ENCODE data around the gene HPF1. TPM values are rescaled to one million over a fixed set of nuclear protein-coding genes. Genes with fewer than 3 reads are reported as not detected.

Gene HPF1
- total and polyA plus RNA-seq, 2 of the 8 experiments (the other 6 are each of a cell fraction or from before 2014, with no cell fraction given) = 14.1 to 32.5 TPM

DNA sequence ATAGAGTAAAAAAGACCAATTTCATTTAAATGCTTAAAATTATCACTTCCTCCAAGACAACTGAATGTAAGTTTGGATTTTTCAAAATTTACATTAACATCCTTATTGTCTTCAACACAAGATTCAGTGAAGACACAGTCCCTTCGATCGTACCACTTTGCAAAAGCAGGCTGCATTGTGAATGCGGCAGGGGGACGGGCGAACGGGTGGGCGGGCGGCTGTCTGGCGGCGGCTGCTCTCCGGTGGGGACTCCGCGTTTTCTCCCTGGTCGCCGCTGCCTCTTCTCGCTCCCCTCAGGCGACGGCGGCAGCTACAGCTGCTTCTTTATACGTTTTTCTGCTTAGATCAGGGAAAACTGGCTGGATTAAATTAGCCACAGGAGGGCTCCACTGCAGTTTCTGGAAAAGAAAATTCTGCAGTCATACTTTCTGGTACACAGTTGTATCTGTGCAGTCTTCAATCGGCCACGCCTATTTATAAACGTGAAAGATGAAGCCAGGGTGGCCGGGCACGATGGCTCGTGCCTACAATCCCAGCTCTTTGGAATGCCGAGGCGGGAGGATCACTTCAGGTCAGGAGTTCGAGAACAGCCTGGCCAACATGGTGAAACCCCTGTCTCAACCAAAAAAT is 33.9 kb upstream of the HPF1 start:
- Histone ChIP-seq H3K9ac (replicated peaks in 1 of 4; ENCODE audit: extremely low read depth in 1 of 4, low read depth in 3 of 4, low read length in 3 of 4) (no peak overlapping the region), H3K36me3 (ENCODE audit: control insufficient read depth in 2 of 4, insufficient read depth in 4 of 4, low read length in 3 of 4) (no peaks in the 10 kb centered on the region), H3K18ac (ENCODE audit: extremely low read depth, low read length) (no peak overlapping the region), H3K56ac (replicated peaks; ENCODE audit: insufficient read length, low read depth, low read length) (no peak overlapping the region), H2AFZ (ENCODE audit: low read length) (peak overlapping the region; percentile 69; the same call in 1 of the 2 replicates), H3K4me2 (ENCODE audit: insufficient read depth in 1 of 2, low read depth in 2 of 2, low read length in 2 of 2) (peak overlapping the region; percentile 58 to 71), H2BK120ac (replicated peaks; ENCODE audit: low read depth, low read length) (no peak overlapping the region), H3K23me2 (ENCODE audit: low read depth, low read length) (0 out of 2 replicates have a peak, but pooled peaks cover 1% of the 10 kb centered on the region), H4K91ac (replicated peaks; ENCODE audit: insufficient read length, low read length) (no peak overlapping the region), H3K79me2 (ENCODE audit: control insufficient read depth in 1 of 2, insufficient read depth in 2 of 2, low read length in 2 of 2) (no peaks in the 10 kb centered on the region), H2BK20ac (ENCODE audit: low read length) (no peak overlapping the region), H3K27me3 (replicated peaks in 1 of 4; ENCODE audit: control insufficient read depth in 3 of 4, extremely low read depth in 1 of 4, insufficient read depth in 3 of 4, low read length in 3 of 4) (peaks cover 0 to 6% (median 0%) of the 10 kb centered on the region in 4 experiments; a peak in 3 of 7 replicates), H3K4ac (replicated peaks; ENCODE audit: insufficient read length, low read depth, low read length) (no peak overlapping the region), H3K4me1 (replicated peaks in 1 of 4; ENCODE audit: control insufficient read depth in 3 of 4, insufficient read depth in 4 of 4, low read length in 3 of 4) (no peaks in the 10 kb centered on the region; a peak in 1 of 7 replicates), H2BK12ac (ENCODE audit: low read depth, low read length) (no peak overlapping the region), H4K20me1 (replicated peaks in 1 of 2; ENCODE audit: control insufficient read depth in 1 of 2, insufficient read depth in 2 of 2, low read length in 2 of 2) (no peaks in the 10 kb centered on the region), H2BK15ac (ENCODE audit: low read length) (no peak overlapping the region), H4K8ac (ENCODE audit: extremely low read depth, insufficient read depth, low read length) (peak overlapping the region; percentile 22; the same call in 1 of the 2 replicates), H3K23ac (ENCODE audit: insufficient read length) (no peak overlapping the region), H3K9me3 (ENCODE audit: insufficient read depth in 2 of 2, low read depth in 1 of 2, low read length in 1 of 2) (no peaks in the 10 kb centered on the region), H3K4me3 (ENCODE audit: extremely low read depth in 1 of 4, insufficient read depth in 2 of 4, low read depth in 3 of 4, low read length in 4 of 4) (peak overlapping the region; percentile 25 to 49 (median 29); a peak in 5 of 8 replicates), H2AK5ac (ENCODE audit: low read depth, low read length) (no peak overlapping the region), H3K14ac (ENCODE audit: insufficient read length) (no peak overlapping the region), H4K5ac (ENCODE audit: insufficient read length, low read depth, low read length) (no peak overlapping the region), H3K79me1 (ENCODE audit: low read depth, low read length) (no peaks in the 10 kb centered on the region), H3K27ac (ENCODE audit: low read depth, low read length) (no peak overlapping the region), H2BK5ac (ENCODE audit: low read depth, low read length) (no peak overlapping the region)
- 19% methylated on average over 27 of the region's 29 CpGs; no CpG with 5 or more reads in 1 of the 2 experiments for WGBS, 2 experiments (ENCODE audit: extremely low coverage in 1 of 2, insufficient coverage in 1 of 2, insufficient read length in 1 of 2, insufficient replicate concordance in 2 of 2, low coverage in 1 of 2, low lambda C conversion rate in 2 of 2, missing lambda C conversion rate in 1 of 2)
- ChIA-PET POLR2A (ENCODE audit: partially characterized antibody) (no interaction called here), CTCF (ENCODE audit: partially characterized antibody) (interaction anchor here (1.2 to 2.2 kb wide), 7 partner anchors 13 to 301 kb away, joined by 3 to 14 read pairs (median 5); partner anchors contain the start of gene NEK1)
- DNase-seq (ENCODE audit: low read depth in 1 of 2, low spot score in 2 of 2) (peak; percentile 17 to 66), FAIRE-seq (no peak)
- TF ChIP-seq EGR1 (IDR thresholded peaks at IDR 0.05; ENCODE audit: borderline replicate concordance, low read depth, low read length) (0 out of 2 replicates have a peak, but pooled peaks have one; percentile 8), SUZ12 (IDR thresholded peaks at IDR 0.05; ENCODE audit: low read length) (no peak), RBBP5 (IDR thresholded peaks at IDR 0.05; ENCODE audit: borderline replicate concordance, low read depth, low read length) (no peak), POLR2AphosphoS5 (IDR thresholded peaks at IDR 0.05; ENCODE audit: low read depth, low read length) (no peak), HDAC2 (IDR thresholded peaks at IDR 0.05; ENCODE audit: borderline replicate concordance in 1 of 2, low read depth in 2 of 2, low read length in 2 of 2) (no peak), CBX5 (IDR thresholded peaks at IDR 0.05; ENCODE audit: low read depth, low read length) (no peak), CHD1 (IDR thresholded peaks at IDR 0.05; ENCODE audit: low read depth, low read length) (no peak), SP4 (IDR thresholded peaks at IDR 0.05; ENCODE audit: low read length) (no peak), NRF1 (IDR thresholded peaks at IDR 0.05; ENCODE audit: low read depth, low read length) (no peak), EP300 (IDR thresholded peaks at IDR 0.05; ENCODE audit: borderline replicate concordance in 1 of 2, low read depth in 2 of 2, low read length in 2 of 2) (no peak), RFX5 (IDR thresholded peaks at IDR 0.05; ENCODE audit: borderline replicate concordance, low read depth, low read length) (no peak), CTBP2 (IDR thresholded peaks at IDR 0.05; ENCODE audit: borderline replicate concordance, insufficient read depth, insufficient read length, low read length) (no peak)
